ENCODE data around the gene MAGED2. TPM values are rescaled to one million over a fixed set of nuclear protein-coding genes. Genes with fewer than 3 reads are reported as not detected.

MAGED2 gene
- total and polyA plus RNA-seq, 10 of the 15 experiments (the other 5 are each of a cell fraction or from before 2014, with no cell fraction given), result 25.6 to 47.8 (median 38.4) TPM

DNA sequence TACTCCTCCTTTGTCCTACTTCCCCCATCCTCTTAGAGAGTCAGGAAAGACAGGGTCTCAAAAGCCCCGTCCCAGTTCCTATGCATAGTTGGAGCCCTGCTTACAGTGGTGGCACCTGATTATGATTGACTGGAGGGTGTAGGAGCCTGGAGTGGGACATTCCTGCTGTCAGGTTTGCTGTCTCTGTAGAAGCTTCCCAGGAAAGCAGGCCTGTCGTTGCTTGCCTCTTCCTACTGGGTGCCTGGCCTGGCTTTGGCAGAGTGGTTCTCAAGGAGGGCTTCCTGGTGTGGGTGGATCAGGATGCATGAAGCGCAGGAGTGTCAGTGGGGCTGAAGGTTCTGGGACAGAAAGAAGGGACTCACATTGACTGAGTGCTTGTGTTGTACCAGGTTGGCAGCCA, 4.8 kb downstream of the MAGED2 start:
- H3K36me3 ChIP-seq (ENCODE audit: control insufficient read depth in 2 of 2, insufficient read depth in 2 of 2, low read length in 1 of 2), result no peaks in the 10 kb centered on the region; a peak in 1 of 4 replicates
- no peak overlapping the region for H3K9ac ChIP-seq (ENCODE audit: control insufficient read depth, insufficient read depth, low read length)
- TF ChIP-seq SPI1 (IDR thresholded peaks at IDR 0.05; ENCODE audit: borderline replicate concordance, insufficient read depth, low read depth, low read length) (no peak), SIX5 (IDR thresholded peaks at IDR 0.05; ENCODE audit: low read depth, low read length, severe bottlenecking) (no peak), ZZZ3 (IDR thresholded peaks at IDR 0.05; ENCODE audit: control insufficient read depth, insufficient read length, low read depth) (no peak), TBL1XR1 (IDR thresholded peaks at IDR 0.05; ENCODE audit: low read depth, low read length) (no peak), CBX3 (IDR thresholded peaks at IDR 0.05; ENCODE audit: borderline replicate concordance, low read depth) (no peak)
- in situ Hi-C loops (cut with MboI) (no loop called here), intact Hi-C loops (cut with micrococcal nuclease; ENCODE audit: unreplicated experiment) (no loop called here)
- no peaks in the 10 kb centered on the region; the same call in 1 of the 2 replicates for H3K79me2 ChIP-seq (ENCODE audit: control insufficient read depth, insufficient read depth, low read length)
- 66% methylated on average over 3 of the region's 3 CpGs for WGBS (ENCODE audit: insufficient coverage, insufficient replicate concordance, low lambda C conversion rate, missing lambda C conversion rate)
- no peak for DNase-seq (ENCODE audit: low read depth, low spot score)
- no TSS peak for BruUV-seq (replicated peaks)
- no peaks in the 10 kb centered on the region for H4K20me1 ChIP-seq (ENCODE audit: control insufficient read depth, insufficient read depth)
- H2AFZ ChIP-seq (ENCODE audit: control insufficient read depth, low read depth, low read length), result no peak overlapping the region
- no peaks in the 10 kb centered on the region for H3K4me1 ChIP-seq (ENCODE audit: control insufficient read depth, insufficient read depth, low read length)
- ATAC-seq, result no peak
- no peak overlapping the region for H3K4me3 ChIP-seq
- H3K27ac ChIP-seq (ENCODE audit: control insufficient read depth, insufficient read depth), result no peak overlapping the region
- no peak for FAIRE-seq
- no peak overlapping the region for H3K4me2 ChIP-seq (ENCODE audit: control insufficient read depth, insufficient read depth)
- POLR2A ChIA-PET, result no interaction called here
- no peaks in the 10 kb centered on the region for H3K27me3 ChIP-seq (replicated peaks in 1 of 2; ENCODE audit: control insufficient read depth in 2 of 2, insufficient read depth in 2 of 2, low read length in 1 of 2)
- SMC1A ChIA-PET (ENCODE audit: uncharacterized antibody, unreplicated experiment), result no interaction called here
- CTCF ChIA-PET, result no interaction called here
- RAD21 ChIA-PET (ENCODE audit: unreplicated experiment), result no interaction called here
- H3K9me3 ChIP-seq (replicated peaks; ENCODE audit: control insufficient read depth, insufficient read depth, low read length), result no peaks in the 10 kb centered on the region; the same call in 2 of the 3 replicates

- SMC1A ChIA-PET (ENCODE audit: uncharacterized antibody, unreplicated experiment), result interaction anchor here (0.7 kb wide), 1 partner anchor 40 kb away, joined by 3 read pairs; no protein-coding TSS in a partner anchor
- RAD21 ChIA-PET (ENCODE audit: unreplicated experiment), result no interaction called here
- H2AFZ ChIP-seq (ENCODE audit: control insufficient read depth, low read depth, low read length), result no peak overlapping the region
- H3K9ac ChIP-seq (ENCODE audit: control insufficient read depth, insufficient read depth, low read length), result no peak overlapping the region
- H3K27me3 ChIP-seq (replicated peaks in 1 of 2; ENCODE audit: control insufficient read depth in 2 of 2, insufficient read depth in 2 of 2, low read length in 1 of 2), result no peaks in the 10 kb centered on the region
- intact Hi-C loops (cut with micrococcal nuclease; ENCODE audit: unreplicated experiment) (no loop called here), in situ Hi-C loops (cut with MboI) (no loop called here)
- H3K27ac ChIP-seq (ENCODE audit: control insufficient read depth, insufficient read depth), result no peak overlapping the region
- no peaks in the 10 kb centered on the region for H4K20me1 ChIP-seq (ENCODE audit: control insufficient read depth, insufficient read depth)
- no peaks in the 10 kb centered on the region for H3K9me3 ChIP-seq (replicated peaks; ENCODE audit: control insufficient read depth, insufficient read depth, low read length)
- FAIRE-seq, result no peak
- H3K4me1 ChIP-seq (ENCODE audit: control insufficient read depth, insufficient read depth, low read length), result no peaks in the 10 kb centered on the region
- ATAC-seq, result no peak
- no peaks in the 10 kb centered on the region; a peak in 1 of 4 replicates for H3K36me3 ChIP-seq (ENCODE audit: control insufficient read depth in 2 of 2, insufficient read depth in 2 of 2, low read length in 1 of 2)
- no TSS peak for BruUV-seq (replicated peaks)
- WGBS (ENCODE audit: insufficient coverage, insufficient replicate concordance, low lambda C conversion rate, missing lambda C conversion rate), result 35% methylated on average over 7 of the region's 7 CpGs
- no peak overlapping the region for H3K4me3 ChIP-seq
- no peak overlapping the region for H3K4me2 ChIP-seq (ENCODE audit: control insufficient read depth, insufficient read depth)
- CTCF ChIA-PET, result no interaction called here
- H3K79me2 ChIP-seq (ENCODE audit: control insufficient read depth, insufficient read depth, low read length), result no peaks in the 10 kb centered on the region
- POLR2A ChIA-PET, result no interaction called here
- no peak for DNase-seq (ENCODE audit: low read depth, low spot score)
- TF ChIP-seq EGR1 (IDR thresholded peaks at IDR 0.05; ENCODE audit: borderline replicate concordance in 1 of 2, low read depth in 2 of 2, low read length in 2 of 2) (no peak), GATAD2B (conservative IDR thresholded peaks at IDR 0.05; ENCODE audit: low read depth) (no peak), STAT1 (conservative IDR thresholded peaks at IDR 0.05) (no peak), YY1 (IDR thresholded peaks at IDR 0.05; ENCODE audit: low read depth, low read length) (no peak), RELB (IDR thresholded peaks at IDR 0.05; ENCODE audit: low read depth) (no peak), MEF2A (IDR thresholded peaks at IDR 0.05; ENCODE audit: insufficient read depth, low read depth, low read length) (no peak), ZSCAN29 (IDR thresholded peaks at IDR 0.05) (no peak), TCF3 (IDR thresholded peaks at IDR 0.05; ENCODE audit: borderline replicate concordance, insufficient read depth, low read depth, low read length) (no peak), EED (IDR thresholded peaks at IDR 0.05; ENCODE audit: low read depth) (no peak), ZNF622 (IDR thresholded peaks at IDR 0.05) (no peak), CBX3 (IDR thresholded peaks at IDR 0.05; ENCODE audit: borderline replicate concordance, low read depth) (no peak)
- TF ChIP-seq, protein P1, sequence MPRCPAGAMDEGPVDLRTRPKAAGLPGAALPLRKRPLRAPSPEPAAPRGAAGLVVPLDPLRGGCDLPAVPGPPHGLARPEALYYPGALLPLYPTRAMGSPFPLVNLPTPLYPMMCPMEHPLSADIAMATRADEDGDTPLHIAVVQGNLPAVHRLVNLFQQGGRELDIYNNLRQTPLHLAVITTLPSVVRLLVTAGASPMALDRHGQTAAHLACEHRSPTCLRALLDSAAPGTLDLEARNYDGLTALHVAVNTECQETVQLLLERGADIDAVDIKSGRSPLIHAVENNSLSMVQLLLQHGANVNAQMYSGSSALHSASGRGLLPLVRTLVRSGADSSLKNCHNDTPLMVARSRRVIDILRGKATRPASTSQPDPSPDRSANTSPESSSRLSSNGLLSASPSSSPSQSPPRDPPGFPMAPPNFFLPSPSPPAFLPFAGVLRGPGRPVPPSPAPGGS (IDR thresholded peaks at IDR 0.05; ENCODE audit: borderline replicate concordance, insufficient read depth, low read depth, low read length, poor library complexity, severe bottlenecking), result no peak
Measured at GRCh38 chrX:54817220-54817820, 9.8 kb downstream of the MAGED2 start.

Measured in GM12878 (cell line).